Measurements from ENCODE around the gene LCE2B. TPM values are rescaled to one million over a fixed set of nuclear protein-coding genes. Genes with fewer than 3 reads are reported as not detected.

LCE2B gene, protein sequence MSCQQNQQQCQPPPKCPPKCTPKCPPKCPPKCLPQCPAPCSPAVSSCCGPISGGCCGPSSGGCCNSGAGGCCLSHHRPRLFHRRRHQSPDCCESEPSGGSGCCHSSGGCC
- total RNA-seq: not detected in 2 replicates

DNA sequence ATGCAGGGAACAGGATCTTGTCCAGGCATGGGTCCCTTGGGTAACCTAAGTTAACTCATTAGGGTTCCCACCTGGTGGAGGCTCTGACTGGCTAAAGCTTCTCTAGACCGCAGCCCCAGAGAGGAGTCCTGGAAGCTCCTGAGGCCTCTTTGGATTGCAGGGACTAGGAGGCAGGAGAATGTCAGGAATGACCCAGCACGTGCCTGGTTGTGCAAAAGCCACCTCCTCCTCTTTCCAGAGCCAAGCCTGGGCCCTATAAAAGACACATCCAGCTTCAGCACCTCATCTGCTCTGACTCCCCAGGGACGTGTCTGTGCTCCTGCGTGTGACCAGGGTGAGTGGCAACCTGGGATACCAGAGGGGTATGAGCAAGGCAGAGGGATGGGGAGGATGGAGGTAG, at the start of gene LCE2B:
Gene LCE2B, plus strand, starts transcription at position 301 of the 400 bp plus-strand sequence. CDS start 721 bp downstream, outside the sequence.

DNA sequence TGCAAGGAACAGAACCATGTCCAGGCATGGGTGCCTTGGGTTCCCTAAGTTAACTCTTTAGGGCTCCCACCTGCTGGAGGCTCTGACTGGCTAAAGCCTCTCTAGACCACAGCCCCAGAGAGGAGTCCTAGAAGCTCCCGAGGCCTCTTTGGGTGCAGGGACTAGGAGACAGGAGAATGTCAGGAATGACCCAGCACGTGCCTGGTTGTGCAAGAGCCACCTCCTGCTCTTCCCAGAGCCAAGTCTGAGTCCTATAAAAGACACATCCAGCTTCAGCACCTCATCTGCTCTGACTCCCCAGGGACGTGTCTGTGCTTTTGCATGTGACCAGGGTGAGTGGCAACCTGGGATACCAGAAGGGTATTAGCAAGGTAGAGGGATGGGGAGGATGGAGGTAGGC, 22.8 kb upstream of the LCE2B start, which contains the start of gene LCE2D:
Gene LCE2D, plus strand, starts transcription at position 283 of the 400 bp plus-strand sequence. CDS start 726 bp downstream, outside the sequence.

DNA sequence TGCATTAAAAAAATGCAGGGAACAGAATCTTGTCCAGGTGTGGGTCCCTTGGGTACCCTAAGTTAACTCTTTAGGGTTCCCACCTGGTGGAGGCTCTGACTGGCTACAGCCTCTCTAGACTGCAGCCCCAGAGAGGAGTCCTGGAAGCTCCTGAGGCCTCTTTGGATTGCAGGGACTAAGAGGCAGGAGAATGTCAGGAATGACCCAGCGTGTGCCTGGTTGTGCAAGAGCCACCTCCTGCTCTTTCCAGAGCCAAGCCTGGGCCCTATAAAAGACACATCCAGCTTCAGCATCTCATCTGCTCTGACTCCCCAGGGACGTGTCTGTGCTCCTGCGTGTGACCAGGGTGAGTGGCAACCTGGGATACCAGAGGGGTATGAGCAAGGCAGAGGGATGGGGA, 10.9 kb upstream of the LCE2B start, which contains the start of gene LCE2C:
Gene LCE2C, plus strand, starts transcription at position 297 of the 400 bp plus-strand sequence. CDS start 737 bp downstream, outside the sequence.

DNA sequence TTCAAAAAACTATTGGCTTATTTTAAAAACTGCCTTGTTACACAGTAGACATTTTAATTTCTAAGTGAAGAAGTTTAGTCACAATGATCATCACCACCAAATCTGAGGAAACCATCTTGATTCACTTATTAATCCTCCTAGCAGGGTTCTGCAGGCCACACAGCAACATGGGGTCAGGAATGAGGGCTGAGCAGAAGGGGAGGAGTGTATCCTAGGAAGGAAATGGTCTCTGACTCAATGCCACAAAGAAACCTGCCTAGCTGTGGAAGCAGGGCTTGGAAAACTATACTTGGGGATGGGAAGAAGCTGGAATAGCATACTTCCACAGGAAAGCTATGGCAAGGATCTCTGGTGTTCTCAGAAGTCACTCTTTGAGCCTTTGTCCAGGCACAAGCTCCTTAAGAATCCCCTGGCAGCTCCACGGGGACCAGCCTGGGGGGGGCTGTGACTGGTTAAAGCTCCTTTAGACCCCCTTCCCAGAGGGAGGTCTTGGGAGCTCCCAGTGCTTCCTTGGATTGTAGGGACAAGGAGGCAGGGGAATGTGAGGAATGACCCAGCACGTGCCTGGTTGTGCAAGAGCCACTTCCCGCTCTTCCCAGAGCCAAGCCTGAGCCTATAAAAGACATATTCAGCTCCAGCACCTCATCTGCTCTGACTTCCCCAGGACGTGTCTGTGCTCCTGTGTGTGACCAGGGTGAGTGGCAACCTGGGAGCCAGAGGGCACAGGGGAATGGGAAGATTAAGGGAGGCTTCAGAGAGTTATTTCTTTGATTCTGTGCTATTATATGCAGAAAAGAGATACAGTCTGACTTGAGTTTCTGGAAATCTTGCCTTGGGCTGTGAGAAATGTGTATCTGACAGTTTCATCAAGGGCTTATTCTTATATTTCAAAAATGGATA, 12.0 kb downstream of the LCE2B start, which contains the start of gene LCE2A:
Gene LCE2A, plus strand, starts transcription at position 645 of the 900 bp plus-strand sequence. CDS start 557 bp downstream, outside the sequence.

DNA sequence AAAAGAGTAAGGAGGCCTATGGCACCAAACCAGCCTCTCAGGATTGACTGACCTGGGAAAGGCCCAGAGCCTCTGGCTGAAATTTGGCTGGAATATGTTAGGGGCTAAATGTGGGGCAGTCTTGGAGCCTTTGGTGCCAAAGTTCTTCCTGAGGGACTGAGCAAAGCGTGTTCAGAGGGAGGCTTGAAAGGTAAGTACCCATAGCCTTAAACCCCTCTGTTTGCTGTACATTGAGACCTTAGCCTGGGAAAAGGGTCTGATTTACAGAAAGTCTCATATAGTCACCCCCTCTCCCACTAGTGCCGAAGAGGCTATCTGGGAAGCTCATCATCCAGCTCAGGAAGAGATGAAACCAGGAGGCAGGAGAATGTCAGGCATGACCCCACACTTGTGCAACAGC, 21.9 kb downstream of the LCE2B start, which contains the start of gene LCE4A:
Gene LCE4A, plus strand, starts transcription at position 301 of the 400 bp plus-strand sequence. CDS start 916 bp downstream, outside the sequence.

Other genes starting within 250 kb of the LCE2B start
- not detected in 2 replicates for gene LCE5A, start 175.3 kb upstream of the LCE2B start, total RNA-seq
- not detected in 2 replicates for gene CRCT1, start 171.6 kb upstream of the LCE2B start, total RNA-seq
- not detected in 2 replicates for gene LCE3E, start 119.3 kb upstream of the LCE2B start, total RNA-seq
- gene LCE3D, start 105.6 kb upstream of the LCE2B start, total RNA-seq: not detected in 2 replicates
- gene LCE3C, start 85.9 kb upstream of the LCE2B start, total RNA-seq: not detected in 2 replicates
- gene LCE3B, start 72.3 kb upstream of the LCE2B start, total RNA-seq: not detected in 2 replicates
- not detected in 2 replicates for gene LCE3A, start 63.0 kb upstream of the LCE2B start, total RNA-seq
- not detected in 2 replicates for gene LCE2D, start 22.7 kb upstream of the LCE2B start, total RNA-seq
- gene LCE2C, start 10.8 kb upstream of the LCE2B start, total RNA-seq: not detected in 2 replicates
- gene LCE2A, start 12.2 kb downstream of the LCE2B start, total RNA-seq: not detected in 2 replicates
- gene LCE4A, start 22.0 kb downstream of the LCE2B start, total RNA-seq: not detected in 2 replicates
- gene KPRP, start 71.9 kb downstream of the LCE2B start, total RNA-seq: not detected in 2 replicates
- not detected in 2 replicates for gene LCE1F, start 89.0 kb downstream of the LCE2B start, total RNA-seq
- 0.42 TPM in 1 of 2 replicates, not detected in the other for gene LCE1E, start 100.1 kb downstream of the LCE2B start, total RNA-seq
- not detected in 2 replicates for gene LCE1D, start 110.6 kb downstream of the LCE2B start, total RNA-seq
- not detected in 2 replicates for gene LCE1C, start 120.5 kb downstream of the LCE2B start, total RNA-seq
- gene LCE1B, start 125.8 kb downstream of the LCE2B start, total RNA-seq: not detected in 2 replicates
- not detected in 2 replicates for gene LCE1A, start 141.3 kb downstream of the LCE2B start, total RNA-seq
- not detected in 2 replicates for gene LCE6A, start 156.7 kb downstream of the LCE2B start, total RNA-seq
- not detected in 2 replicates for gene LCE7A, start 173.9 kb downstream of the LCE2B start, total RNA-seq
- not detected in 2 replicates for gene SMCP, start 192.2 kb downstream of the LCE2B start, total RNA-seq
- gene IVL, start 222.4 kb downstream of the LCE2B start, total RNA-seq: 1.1 TPM in 1 of 2 replicates, not detected in the other

Data from smooth muscle cell of the umbilical artery (primary cell).